C4-2B (cell line): ENCODE measurements around the gene RCC1.
"Not testable (repeated sequence)": the region's sequence is repeated elsewhere in the genome, so short reads cannot be mapped to it uniquely, and the experiment has no call there.

Experiments used
- H3K27ac ChIP-seq: fragments of 450-650 bp; 2 replicates; pipeline ENCODE4 v1.5.1; 2017
- CTCF ChIP-seq: fragments of 450-650 bp; conservative IDR thresholded peaks from 2 replicates; pipeline ENCODE4 v1.5.1; 2017; ENCODE audit warnings: mild to moderate bottlenecking
- ZFX ChIP-seq: fragments of 450-650 bp; IDR thresholded peaks from 2 replicates; pipeline ENCODE4 v1.6.1; 2017

RCC1 gene

GRCh38 chr1:28578696-28579218, 72.9 kb downstream of the RCC1 start:
- no peak for TF ChIP-seq CTCF
- H3K27ac ChIP-seq: peak overlapping the region; percentile 9; the same call in 1 of the 2 replicates

DNA sequence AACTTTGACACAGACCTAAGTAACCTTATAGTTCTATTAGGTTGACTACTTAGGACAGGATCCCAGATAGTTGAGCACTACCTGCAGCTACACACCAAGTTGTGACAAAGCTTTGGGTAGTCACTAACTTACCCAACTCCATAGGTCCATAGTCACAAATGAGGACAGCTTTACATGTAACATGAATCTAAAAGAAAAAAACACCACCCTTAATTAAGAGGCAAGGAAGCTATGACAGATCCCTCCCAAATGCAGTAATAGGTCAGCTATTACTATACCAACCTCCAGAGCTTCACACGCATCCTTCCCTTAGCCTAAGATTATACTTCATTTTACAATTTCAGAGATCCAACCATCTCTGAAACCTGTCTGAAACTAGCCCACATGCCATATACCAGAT, 73.6 kb downstream of the RCC1 start:
- TF ChIP-seq ZFX: no peak
- no peak for TF ChIP-seq CTCF
- H3K27ac ChIP-seq: no peak overlapping the region

GRCh38 chr1:28580722-28581530, 75.1 kb downstream of the RCC1 start:
- peak overlapping the region; percentile 93 for H3K27ac ChIP-seq
- TF ChIP-seq CTCF (no peak; the same call in 1 of the 2 replicates), ZFX (no peak)

DNA sequence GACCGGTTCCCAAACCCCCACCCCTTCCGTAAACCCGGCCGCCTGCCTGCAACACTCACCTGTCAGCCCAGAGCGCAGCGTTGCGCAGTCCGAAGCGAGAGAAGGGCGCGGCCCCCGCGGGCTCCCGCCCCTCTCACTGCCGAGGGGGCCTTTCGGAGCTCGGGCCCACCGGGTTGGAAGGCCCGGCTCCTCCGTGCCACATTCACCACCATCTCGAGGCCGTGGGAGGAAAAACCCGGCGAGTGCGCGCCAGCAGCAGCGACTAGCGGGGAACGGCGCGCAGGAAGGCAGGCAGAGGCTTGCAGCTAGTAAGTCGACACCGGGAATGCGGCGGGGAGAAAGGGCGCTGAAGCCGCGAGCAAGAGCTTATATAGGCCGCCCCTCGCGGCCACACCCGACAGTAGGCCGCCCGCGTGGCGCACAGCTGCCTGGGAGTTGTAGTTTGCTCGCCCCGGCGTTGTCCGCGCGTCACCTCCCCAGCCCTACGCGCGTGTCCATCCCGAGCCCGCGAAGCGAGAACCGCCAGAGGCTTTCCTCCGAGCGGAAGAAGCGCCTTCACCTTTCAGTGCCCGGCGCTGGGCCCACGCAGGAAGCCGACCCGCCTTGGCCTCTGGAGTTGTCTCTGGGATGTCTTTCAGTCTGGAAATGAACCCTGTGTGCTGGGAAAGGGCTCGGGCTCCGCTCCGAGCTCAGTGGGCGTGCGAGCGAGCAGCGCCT, 75.8 kb downstream of the RCC1 start:
- TF ChIP-seq CTCF (no peak; the same call in 1 of the 2 replicates), ZFX (peak; percentile 81)
- peak overlapping the region; percentile 93 for H3K27ac ChIP-seq

DNA sequence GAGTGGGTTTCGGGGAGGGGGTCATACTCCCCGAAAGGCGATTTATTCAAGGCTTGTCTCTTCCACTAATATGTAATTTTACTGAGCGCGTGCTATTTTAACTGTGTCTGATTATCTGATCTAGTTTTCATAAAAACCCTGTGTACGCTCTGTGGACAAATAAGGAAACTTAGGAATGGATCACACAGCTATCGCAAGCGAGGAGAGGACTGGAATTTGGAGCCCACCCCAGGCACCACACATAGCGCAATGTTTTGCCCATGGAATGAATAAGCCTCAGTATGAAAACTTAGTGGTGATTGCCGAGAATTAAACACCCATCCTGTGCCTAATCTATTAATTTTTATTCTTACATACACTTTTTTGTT, 76.4 kb downstream of the RCC1 start:
- peak overlapping the region; percentile 93 for H3K27ac ChIP-seq
- TF ChIP-seq ZFX (no peak), CTCF (no peak)

DNA sequence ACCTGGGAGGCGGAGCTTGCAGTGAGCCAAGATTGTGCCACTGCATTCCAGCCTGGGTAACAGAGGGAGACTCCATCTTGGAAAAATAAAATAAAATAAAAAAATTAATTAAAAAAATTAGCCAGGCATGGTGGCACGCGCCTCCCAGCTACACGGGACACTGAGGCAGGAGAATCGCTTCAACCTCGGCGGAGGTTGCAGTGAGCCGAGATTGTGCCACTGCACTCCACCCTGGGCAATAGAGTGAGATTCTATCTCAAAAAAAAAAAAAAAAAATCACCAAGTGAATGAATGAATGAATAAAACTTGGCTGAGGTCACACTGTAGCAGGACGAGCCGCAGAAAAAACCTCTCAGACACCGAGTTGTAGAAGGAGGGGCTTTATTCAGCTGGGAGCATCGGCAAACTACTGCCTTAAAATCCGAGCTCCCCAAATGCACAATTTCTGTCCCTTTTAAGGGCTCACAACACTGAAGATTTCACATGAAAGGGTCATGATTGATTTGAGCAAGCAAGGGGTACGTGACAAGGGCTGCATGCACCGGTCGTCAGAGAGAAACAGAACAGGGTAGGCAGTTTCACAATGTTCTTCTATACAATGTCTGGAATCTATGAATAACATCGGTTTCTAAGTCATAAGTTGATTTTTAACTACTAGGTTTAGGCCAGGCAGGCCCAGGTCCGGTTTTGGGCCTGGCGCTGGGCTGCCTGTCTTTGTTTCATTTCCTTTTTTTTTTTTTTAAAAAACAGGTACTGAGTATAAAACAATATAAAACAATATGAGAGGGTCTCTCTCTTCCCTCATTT, 80.9 kb downstream of the RCC1 start:
- not testable (repeated sequence) for H3K27ac ChIP-seq
